AG09319 (cell line): Measurements from ENCODE around the gene CCDC91.

Source experiments
- DNase-seq: peaks from one replicate; pipeline ENCODE4 v3.0.0-alpha.2; 2010; ENCODE audit warnings: low read depth; ENCODE audit errors: extremely low read depth
- TF ChIP-seq, protein P1 (sequence below): IDR thresholded peaks from 2 replicates; pipeline ENCODE4 v1.5.1; 2011; ENCODE audit warnings: low read depth, mild to moderate bottlenecking, inconsistent platforms, low read length, moderate library complexity

Gene CCDC91

GRCh38 chr12:28479683-28480082, 289.4 kb downstream of the CCDC91 start:
- TF ChIP-seq, protein P1, sequence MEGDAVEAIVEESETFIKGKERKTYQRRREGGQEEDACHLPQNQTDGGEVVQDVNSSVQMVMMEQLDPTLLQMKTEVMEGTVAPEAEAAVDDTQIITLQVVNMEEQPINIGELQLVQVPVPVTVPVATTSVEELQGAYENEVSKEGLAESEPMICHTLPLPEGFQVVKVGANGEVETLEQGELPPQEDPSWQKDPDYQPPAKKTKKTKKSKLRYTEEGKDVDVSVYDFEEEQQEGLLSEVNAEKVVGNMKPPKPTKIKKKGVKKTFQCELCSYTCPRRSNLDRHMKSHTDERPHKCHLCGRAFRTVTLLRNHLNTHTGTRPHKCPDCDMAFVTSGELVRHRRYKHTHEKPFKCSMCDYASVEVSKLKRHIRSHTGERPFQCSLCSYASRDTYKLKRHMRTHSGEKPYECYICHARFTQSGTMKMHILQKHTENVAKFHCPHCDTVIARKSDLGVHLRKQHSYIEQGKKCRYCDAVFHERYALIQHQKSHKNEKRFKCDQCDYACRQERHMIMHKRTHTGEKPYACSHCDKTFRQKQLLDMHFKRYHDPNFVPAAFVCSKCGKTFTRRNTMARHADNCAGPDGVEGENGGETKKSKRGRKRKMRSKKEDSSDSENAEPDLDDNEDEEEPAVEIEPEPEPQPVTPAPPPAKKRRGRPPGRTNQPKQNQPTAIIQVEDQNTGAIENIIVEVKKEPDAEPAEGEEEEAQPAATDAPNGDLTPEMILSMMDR: no peak
- no peak for DNase-seq

GRCh38 chr12:28484156-28484555, 293.9 kb downstream of the CCDC91 start:
- TF ChIP-seq, protein P1: no peak
- DNase-seq: no peak

DNA sequence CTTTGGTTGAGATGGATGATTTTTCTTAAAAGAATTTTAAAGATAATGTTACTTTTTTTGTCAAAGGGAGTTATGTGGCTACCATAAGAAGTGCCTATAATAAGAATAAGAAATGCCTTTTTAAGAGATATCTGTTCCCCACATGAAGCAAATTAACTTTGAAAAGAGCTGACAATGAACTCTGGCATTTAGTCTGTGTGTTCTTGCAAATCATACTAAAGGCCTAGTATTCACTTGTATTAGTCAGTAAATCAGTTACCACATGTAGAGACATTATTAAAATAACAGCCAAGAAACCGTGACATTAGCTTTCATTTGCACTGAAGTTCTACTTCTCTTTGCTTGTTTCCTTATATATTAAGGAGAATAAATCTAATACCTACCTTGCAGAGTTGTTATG, 296.3 kb downstream of the CCDC91 start:
- no peak for DNase-seq
- TF ChIP-seq, protein P1: no peak

DNA sequence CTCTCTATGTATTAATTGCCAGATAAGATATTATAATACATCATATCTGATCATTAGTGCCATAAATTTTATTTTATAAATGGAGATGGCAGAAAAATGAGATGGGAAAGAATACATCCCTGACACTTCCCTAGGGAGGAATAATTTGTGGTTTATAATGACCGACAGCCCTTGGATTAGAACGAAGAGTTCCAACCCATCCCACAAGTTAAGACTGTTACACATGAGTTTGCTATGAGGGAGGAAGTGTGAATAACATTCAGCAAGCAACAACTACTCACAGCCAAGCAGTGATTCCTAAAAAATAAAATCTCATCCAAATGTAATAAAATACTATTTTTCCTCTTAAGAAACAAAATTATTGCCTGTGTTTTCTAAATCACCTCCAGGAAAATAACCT, 299.0 kb downstream of the CCDC91 start:
- TF ChIP-seq, protein P1: no peak
- no peak for DNase-seq

DNA sequence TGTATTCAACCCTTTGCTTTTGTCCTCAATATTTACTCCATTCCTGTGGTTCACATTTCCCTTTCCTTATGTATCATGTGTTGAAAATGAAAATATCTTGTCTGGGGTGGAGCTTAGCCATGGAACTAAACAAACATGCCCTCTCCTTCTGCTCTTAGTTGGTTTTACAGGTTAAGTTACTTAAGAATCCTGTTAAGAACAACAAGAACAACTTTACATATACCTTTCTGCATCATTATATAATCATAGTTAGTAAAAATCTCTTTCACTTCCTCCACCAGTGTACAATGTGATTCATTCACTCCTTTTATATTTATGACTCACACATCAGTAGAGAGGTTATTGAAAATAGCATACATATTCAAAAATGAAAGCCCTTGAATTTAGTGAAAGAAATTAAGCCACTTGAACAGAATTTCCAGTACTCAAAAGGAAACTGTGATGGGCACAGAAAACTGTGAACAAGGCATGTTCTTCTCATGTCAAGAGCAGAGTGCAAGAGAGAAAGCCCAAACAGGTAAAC, 307.7 kb downstream of the CCDC91 start:
- DNase-seq: no peak
- TF ChIP-seq, protein P1: no peak

DNA sequence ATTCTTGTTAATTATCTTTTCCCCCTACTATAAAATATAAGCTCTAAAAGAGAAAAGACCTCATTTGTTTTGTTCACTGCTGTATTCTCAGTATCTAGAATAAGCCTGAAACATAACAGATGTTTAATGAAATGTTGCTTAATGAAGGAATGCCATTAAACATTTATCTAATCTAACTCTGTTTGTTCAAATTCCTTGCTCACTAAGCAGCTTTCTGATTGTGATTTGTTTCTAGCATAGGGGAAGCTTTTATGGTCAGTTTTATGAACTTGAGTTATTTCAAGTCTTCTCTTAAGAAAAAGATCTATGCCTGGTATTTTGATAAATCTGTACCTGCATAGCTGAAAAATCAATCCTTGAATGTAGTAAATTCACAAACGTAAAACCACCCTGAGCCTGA, 308.6 kb downstream of the CCDC91 start:
- TF ChIP-seq, protein P1: no peak
- DNase-seq: no peak

DNA sequence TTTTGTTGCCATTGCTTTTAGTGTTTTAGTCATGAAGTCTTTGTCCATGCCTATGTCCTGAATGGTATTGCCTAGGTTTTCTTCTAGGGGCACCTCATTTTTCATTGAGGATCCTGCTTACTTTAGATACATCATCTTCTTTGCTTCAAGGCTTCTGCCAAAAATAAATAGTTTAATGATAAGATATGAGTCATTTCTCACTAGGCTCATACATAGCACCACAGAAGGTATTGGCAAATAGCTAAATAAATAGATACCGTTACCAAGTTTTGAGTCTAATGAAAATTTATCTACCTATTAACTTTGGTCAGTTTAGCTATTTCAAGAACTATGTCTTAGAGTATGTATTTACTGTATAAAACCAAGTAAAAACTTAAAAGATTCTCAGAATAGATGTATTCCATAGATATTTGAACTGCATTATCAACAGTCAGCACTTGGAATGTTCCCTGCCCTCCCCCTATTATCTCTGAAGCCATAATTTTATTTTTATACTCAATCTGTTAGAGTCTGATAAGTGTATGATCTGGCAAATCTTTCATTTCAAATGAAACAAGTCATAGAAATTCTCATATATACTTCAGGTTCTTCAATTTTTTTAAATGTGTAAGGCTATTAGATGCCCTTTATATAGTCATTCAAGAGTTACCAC, 310.2 kb downstream of the CCDC91 start:
- no peak for DNase-seq
- TF ChIP-seq, protein P1: no peak
